IPS-NIHi7 (cell line): ENCODE results near the gene LHFPL5.

ENCODE experiments used
- DNase-seq: peaks from one replicate; pipeline ENCODE4 v3.0.0; 2012; ENCODE audit warnings: mixed read lengths; ENCODE audit errors: extremely low spot score

The LHFPL5 gene

DNA sequence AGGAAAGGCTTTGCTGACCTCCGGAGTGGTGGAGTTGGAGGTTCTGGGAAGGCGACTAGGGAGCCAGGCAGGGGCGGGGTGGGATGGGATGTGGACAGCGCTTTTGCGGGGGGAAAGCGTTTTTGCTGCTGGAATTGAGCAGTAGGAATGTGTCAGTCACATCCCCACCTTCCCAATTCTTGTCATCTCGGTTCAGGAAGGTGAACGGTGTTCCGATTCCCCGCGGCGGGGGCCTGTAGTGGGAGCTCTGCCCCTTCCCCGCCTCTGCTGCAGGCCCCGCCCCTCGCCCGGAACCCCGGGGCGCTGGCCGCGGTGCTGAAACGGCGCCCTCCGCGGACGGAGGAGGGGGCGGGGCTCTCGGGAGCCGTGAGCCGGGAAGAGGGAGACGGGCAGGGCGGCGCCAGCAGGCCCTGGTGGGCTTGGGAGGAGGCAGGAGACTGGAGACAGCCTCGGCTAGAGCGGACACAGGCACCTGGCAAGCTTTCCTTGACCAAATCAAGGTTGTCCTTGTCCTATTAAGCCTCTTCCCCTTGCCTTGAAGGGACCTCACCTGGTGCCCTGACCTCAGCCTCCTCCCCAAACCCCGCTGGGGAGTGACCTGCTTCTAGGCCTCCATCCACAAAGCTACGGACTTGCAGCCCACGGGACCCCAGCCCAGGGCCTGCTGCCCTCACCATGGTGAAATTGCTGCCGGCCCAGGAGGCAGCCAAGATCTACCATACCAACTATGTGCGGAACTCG, at the start of gene LHFPL5:
LHFPL5 (plus strand) TSS at position 357 of the 741 bp plus-strand sequence; CDS start at position 676, 319 bp downstream.
- DNase-seq: peak; percentile 99

DNA sequence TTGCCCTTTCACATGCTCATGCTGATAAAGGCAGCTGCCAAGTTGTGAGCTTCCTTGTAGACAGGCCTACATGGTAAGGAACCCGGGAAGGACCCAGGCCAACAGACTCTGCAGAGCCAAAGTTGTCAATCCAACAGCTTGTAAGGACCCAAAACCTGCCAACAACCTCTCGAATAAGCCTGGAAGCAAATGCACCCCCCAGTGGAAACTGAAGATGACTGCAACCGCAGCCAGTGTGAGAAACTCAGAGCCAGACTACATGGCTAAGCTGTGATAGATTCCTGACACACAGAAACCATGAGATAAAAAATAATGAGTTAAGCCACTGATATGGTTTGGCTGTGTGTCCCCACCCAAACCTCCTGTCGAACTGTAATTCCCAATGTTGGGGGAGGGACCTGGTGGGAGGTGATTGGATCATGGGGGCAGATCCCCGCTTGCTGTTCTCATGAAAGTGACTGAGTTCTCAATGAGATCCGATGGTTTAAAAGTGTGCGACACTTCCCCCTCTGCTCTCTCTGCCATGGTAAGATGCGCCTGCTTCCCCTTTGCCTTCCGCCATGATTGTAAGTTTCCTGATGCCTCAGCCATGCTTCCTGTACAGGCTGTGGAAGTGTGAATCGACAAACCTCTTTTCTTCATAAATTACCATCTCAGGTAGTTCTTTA, 47.6 kb upstream of the LHFPL5 start:
- DNase-seq: peak; percentile 70

- DNase-seq: no peak
Measured at GRCh38 chr6:35759426-35759825, 45.7 kb upstream of the LHFPL5 start.

DNA sequence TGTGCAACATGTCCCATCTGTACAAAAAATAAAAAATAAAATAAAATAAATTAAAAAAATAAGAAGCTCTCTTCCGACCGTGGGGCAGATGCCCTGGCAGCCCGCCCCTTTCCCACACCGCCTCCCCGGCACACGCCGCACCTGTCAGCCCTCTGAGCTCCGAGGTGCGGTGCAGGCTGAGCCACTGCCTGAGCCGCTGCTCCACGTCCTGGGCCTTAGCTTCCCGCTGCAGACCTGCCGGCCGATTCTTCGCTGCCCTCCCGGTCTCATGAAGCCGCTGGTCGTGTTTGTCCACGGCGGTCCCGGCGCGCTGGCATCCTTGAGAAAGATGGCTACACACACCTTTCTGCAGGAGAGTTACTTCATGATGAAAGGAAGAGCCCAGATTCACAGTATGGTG, 39.4 kb upstream of the LHFPL5 start:
- DNase-seq: no peak

- no peak for DNase-seq
Measured at GRCh38 chr6:35769211-35769610, 35.9 kb upstream of the LHFPL5 start.

GRCh38 chr6:35771343-35771627, 33.9 kb upstream of the LHFPL5 start:
- no peak for DNase-seq

DNA sequence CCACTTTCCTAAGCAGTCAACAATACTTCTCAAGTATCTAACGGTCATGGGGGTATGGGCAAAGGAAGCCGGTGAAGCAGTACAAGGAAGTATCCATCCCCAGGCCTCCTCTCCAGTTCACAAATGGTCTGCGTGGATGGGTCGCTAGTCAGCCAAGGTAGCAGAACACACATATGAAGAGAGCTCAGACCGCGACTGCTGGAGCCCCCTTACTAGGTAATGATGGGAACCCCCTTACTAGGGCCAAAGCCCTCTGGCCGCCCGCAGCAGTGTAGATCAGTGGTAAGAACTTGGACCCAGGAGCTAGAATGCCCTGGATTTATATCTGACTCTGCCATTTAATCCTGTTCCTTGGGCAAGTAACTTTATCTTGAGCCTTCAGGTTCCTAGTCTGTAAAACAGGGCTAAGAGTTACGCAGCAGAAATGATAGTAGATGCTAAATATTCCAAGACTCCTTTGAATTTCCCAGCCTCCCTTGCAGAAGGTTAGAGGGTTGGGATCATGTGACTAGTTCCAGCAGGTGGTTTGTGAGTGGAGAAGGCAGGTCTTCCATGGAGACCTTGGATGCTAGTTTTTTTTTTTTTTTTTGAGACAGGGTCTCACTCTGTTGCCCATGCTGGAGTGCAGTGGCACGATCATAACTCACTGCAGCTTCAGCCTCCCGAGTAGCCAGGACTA, 30.9 kb upstream of the LHFPL5 start:
- DNase-seq: no peak

DNA sequence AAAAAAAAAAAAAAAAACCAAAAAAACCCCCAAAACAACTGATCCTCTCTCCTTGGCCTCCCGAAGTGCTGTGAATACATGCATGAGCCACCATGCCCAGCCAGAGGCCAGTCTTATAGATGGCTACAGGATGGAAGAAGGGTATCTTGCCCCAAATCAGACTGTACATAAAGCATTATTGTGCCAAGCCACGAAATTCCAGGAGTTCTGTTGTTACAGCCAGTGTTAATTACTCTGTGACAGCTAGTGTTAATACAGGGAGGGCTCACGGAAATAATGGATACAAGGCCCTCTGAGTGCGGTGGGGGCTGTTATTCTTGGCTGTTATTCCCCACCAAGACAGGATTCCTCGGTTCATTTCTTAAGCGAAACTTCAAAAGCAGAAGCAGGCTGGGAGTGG, 30.1 kb upstream of the LHFPL5 start:
- no peak for DNase-seq

DNA sequence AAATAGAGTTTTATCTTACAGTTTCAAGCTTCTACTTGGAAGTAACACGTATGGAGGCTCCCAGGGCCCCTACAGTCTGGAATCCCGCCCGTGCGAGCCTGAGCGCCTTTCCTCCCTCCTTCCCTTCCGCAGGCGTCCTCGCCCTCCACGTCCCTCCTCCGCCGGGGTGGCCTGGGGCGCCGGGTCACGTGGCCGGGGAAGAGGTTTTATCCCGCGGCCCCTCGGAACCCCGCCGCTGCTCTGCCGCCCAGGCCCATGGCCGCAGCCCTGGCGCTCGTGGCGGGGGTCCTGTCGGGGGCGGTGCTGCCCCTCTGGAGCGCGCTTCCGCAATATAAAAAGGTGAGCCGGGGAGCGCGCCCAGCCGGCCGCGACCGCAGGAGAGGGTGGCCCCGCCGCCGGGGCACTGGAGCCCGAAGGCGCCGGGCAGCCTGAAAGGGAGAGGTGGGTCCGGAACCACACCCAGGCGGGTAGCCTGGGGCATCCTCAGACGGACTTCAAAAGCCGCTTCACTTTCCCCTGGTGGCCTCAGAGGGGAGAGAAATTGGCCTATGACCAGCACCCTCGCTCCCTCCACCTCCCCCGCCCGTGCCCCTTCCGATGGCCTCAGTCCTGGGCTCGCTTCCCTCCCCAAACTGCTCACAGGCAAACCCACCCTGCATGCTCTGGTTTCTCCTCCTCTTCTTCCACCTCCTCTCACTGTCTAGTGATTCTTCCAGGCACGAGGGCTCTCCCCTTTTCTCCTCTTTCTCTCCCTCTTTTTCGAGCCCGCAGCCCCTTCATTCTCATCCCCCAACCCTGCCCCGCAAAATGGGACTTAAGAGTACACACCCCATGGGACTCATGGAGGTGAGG, 28.6 kb upstream of the LHFPL5 start, which contains the start of gene CLPSL2:
CLPSL2 (plus strand) TSS at position 235 of the 852 bp plus-strand sequence; CDS start at position 256, 21 bp downstream.
- DNase-seq: peak; percentile 72

GRCh38 chr6:35777356-35778102, 27.6 kb upstream of the LHFPL5 start:
- no peak for DNase-seq

DNA sequence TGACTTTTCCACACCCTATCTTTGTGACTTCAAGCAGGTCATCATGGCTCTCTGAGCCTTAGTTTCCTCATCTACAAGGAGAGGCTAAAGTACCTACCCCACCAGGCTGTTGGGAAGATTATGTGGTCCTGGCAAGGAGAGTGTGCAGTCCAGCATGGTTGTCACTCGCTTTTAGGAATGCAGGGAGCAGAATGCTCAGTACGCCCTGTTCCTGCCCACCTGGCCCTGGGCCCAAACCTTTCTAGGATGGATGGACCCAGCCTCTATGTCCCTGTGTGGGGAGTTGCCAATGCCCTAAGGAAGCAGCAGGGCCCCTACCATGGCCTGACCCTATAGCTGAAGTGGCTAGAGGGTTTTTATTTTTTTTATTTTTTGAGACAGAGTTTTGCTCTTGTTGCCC, 26.7 kb upstream of the LHFPL5 start:
- no peak for DNase-seq

DNA sequence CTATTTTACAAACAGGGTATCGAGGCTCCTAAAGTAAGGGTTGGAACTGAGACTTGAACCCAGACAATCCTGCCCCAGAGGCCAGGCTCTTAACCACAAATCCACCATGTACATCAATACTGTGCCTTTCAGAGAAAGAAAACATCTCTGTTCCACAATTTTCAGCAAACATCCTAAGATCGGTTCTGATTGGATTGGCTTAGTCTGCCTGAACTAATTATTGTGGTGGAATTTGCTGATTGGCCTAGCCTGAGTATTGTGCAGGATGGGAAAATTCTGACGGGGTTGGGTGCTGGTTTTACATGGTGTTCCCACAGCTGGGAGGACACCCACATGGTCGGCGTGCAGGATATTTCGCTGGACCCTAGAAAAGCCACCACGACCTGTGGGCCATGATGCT, 24.4 kb upstream of the LHFPL5 start, which contains the start of gene CLPSL1:
CLPSL1 (plus strand) TSS at position 301 of the 400 bp plus-strand sequence; CDS start at position 393, 92 bp downstream.
- DNase-seq: no peak

- DNase-seq: no peak
Measured at GRCh38 chr6:35781290-35781689, 23.9 kb upstream of the LHFPL5 start.

- no peak for DNase-seq
Measured at GRCh38 chr6:35782424-35782823, 22.7 kb upstream of the LHFPL5 start.

DNA sequence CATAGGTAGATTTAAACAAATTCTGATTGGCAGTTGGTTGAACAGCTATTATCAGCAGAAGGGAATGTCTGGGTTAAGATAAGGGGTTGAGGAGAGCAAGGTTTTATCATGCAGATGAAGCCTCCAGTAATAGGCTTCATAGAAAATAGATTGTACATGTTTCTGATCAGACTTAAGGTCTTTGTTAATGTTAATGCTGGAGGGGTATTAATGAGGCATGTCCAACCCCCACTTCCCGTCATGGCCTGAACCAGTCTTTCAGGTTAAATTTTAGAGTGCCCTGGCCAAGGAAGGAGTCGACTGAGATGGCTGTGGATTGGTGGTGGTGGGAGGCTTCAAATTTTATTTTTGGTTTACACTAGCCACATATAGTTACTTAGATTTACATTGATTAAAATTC, 21.0 kb upstream of the LHFPL5 start:
- DNase-seq: no peak

GRCh38 chr6:35786272-35786671, 18.9 kb upstream of the LHFPL5 start:
- no peak for DNase-seq

DNA sequence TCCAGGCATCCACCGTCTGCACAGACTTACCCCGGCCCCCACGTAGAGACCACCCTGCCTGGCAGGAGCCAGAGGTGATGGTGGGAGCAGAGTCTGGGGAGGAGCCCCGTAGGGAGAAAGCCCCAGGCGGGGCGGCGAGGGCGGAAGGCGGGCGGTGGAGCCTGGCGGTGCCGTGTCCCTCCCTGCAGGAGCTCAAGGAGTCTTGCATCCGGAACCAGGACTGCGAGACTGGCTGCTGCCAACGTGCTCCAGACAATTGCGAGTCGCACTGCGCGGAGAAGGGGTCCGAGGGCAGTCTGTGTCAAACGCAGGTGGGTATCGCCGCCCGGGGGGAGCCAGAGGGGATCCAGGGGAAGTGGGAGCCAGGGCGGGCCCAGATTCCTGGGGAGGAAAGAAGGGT, 18.3 kb upstream of the LHFPL5 start:
- DNase-seq: peak; percentile 34

- DNase-seq: no peak
Measured at GRCh38 chr6:35787266-35788218, 17.6 kb upstream of the LHFPL5 start.

DNA sequence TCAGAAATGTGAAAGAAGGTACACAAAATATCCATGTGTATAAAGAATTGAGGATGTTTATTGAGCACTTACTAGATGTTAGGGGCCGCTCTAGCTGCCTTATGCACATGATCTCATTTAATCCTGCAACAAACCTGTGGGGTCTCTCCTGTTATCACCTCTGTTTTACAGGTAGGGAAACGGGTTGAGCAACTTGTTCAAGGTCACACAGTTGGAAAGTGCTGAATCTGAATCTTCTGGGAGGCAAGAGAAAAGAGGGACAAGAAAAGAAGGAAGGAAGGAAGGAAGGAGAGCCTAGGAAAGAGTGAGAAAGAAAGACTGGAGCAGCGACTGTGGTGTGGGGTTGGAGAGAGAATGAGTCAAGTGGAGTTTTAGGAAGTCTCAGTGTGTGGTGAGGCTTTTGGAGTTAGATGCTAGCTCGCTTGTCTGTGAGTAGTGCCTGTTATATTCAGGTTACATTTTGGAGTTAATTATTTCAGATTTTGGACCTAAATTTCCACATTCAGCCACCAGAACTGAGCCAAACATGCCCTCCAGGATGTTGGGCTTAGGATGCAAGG, 16.6 kb upstream of the LHFPL5 start:
- no peak for DNase-seq

- DNase-seq: no peak
Measured at GRCh38 chr6:35790683-35791082, 14.5 kb upstream of the LHFPL5 start.
